A549 (cell line): Measurements from ENCODE around the gene FCHO2.

ENCODE experiments used
- CBX8 ChIP-seq: fragments of 200-600 bp; sonication (generic); IDR thresholded peaks from 2 replicates; pipeline ENCODE4 v1.6.1; 2016
- HOXB5 ChIP-seq: fragments of 250-450 bp; sonication (Bioruptor Pico); IDR thresholded peaks from 2 replicates; pipeline ENCODE4 v1.5.0; 2020; ENCODE audit warnings: mild to moderate bottlenecking, moderate library complexity
- MYC ChIP-seq: IDR thresholded peaks from 2 replicates; pipeline ENCODE4 v1.6.1; 2012; ENCODE audit warnings: mild to moderate bottlenecking, inconsistent platforms, low read length, improper control_type of control experiment, borderline replicate concordance
- PBX3 ChIP-seq: IDR thresholded peaks from 2 replicates; pipeline ENCODE4 v1.6.1; 2012
- POLR2A ChIP-seq: IDR thresholded peaks from 2 replicates; pipeline ENCODE4 v1.6.1; 2012; ENCODE audit warnings: mild to moderate bottlenecking, low read length
- RAD21 ChIP-seq, 2 experiments: fragments of >200 bp in 1 of 2; sonication (Bioruptor Twin) in 1 of 2; formaldehyde crosslinking in 1 of 2; IDR thresholded peaks in 1 of 2; conservative IDR thresholded peaks in 1 of 2; 2 replicates in 1 of 2; 3 replicates in 1 of 2; pipeline ENCODE4 v1.6.1; 2012 to 2018; ENCODE audit warnings: inconsistent platforms in 1 of 2

GRCh38 chr5:73037545-73037944 is 81.7 kb downstream of the FCHO2 start:
- TF ChIP-seq RAD21 (conservative IDR thresholded peaks at IDR 0.05 in 1 of 2, IDR thresholded peaks at IDR 0.05 in 1 of 2): no peak
- no peak for TF ChIP-seq MYC
- no peak for TF ChIP-seq CBX8
- no peak for TF ChIP-seq PBX3
- TF ChIP-seq POLR2A: no peak
- TF ChIP-seq HOXB5 (CRISPR knock-in tag): no peak
